K562 (cell line): ENCODE measurements around the gene HMCES. TPM values are rescaled to one million over a fixed set of nuclear protein-coding genes. Genes with fewer than 3 reads are reported as not detected.

Experiments used
- CREB5 ChIP-seq: fragments of 250-450 bp; sonication (Bioruptor Pico); IDR thresholded peaks from 2 replicates; pipeline ENCODE4 v1.5.0; 2020; ENCODE audit warnings: mild to moderate bottlenecking
- CSDE1 ChIP-seq, 2 experiments: fragments of 450-650 bp; IDR thresholded peaks; 2 replicates each; pipeline ENCODE4 v1.6.1; 2016; ENCODE audit warnings: mild to moderate bottlenecking in 1 of 2
- E2F3 ChIP-seq: fragments of 250-450 bp; sonication (Bioruptor Pico); IDR thresholded peaks from 2 replicates; pipeline ENCODE4 v1.4.0; 2020; ENCODE audit warnings: mild to moderate bottlenecking
- FOXK1 ChIP-seq: sonication (generic); formaldehyde crosslinking; IDR thresholded peaks from 2 replicates; pipeline ENCODE4 v1.8.0; 2022; ENCODE audit warnings: missing genetic modification reagents, mild to moderate bottlenecking, borderline replicate concordance
- MYNN ChIP-seq, 2 experiments: sonication (generic); formaldehyde crosslinking in 1 of 2; IDR thresholded peaks; 2 replicates each; pipeline versions ENCODE4 v1.5.0 to v1.6.1; 2016 to 2020; ENCODE audit warnings: antibody characterized with exemption in 1 of 2, missing genetic modification reagents in 1 of 2
- POLR3A ChIP-seq: IDR thresholded peaks from 2 replicates; pipeline ENCODE4 v1.6.1; 2011; ENCODE audit warnings: borderline replicate concordance, mild to moderate bottlenecking, moderate library complexity; ENCODE audit not compliant: insufficient read length, insufficient read depth; ENCODE audit errors: extremely low read depth
- SREBF1 ChIP-seq: fragments of 150-350 bp; IDR thresholded peaks from 2 replicates; pipeline ENCODE4 v1.6.1; 2014; ENCODE audit warnings: antibody characterized with exemption, low read depth, low read length, borderline replicate concordance
- TRIM25 ChIP-seq: fragments of 450-650 bp; IDR thresholded peaks from 2 replicates; pipeline ENCODE4 v1.7.0; 2016; ENCODE audit warnings: borderline replicate concordance
- ZBTB40 ChIP-seq, 2 experiments: fragments of 450-650 bp in 1 of 2; sonication (generic) in 1 of 2; formaldehyde crosslinking in 1 of 2; IDR thresholded peaks; 2 replicates each; pipeline versions ENCODE4 v1.7.1 to v1.9.0; 2016 to 2022; ENCODE audit warnings: inconsistent platforms in 1 of 2, mild to moderate bottlenecking in 1 of 2, missing genetic modification reagents in 1 of 2
- ZKSCAN3 ChIP-seq: fragments of 250-450 bp; sonication (Bioruptor Pico); IDR thresholded peaks from 2 replicates; pipeline ENCODE4 v1.4.0; 2020
- ZNF3 ChIP-seq: fragments of 250-450 bp; sonication (Bioruptor Pico); IDR thresholded peaks from 2 replicates; pipeline ENCODE4 v1.5.0; 2021; ENCODE audit warnings: mild to moderate bottlenecking, moderate library complexity
- polyA plus RNA-seq, 8 experiments: library from polyadenylated mRNA; depleted of rRNA in 4 of 8; stranded (reverse) in 5 of 8; unstranded in 3 of 8; fragments of >200 nt; fragmentation: Nextera tagmentation in 2 of 8; fragmentation: Illumina TruSeq in 1 of 8; extraction: Ambion mirVana in 2 of 8; extraction: Trizol in 1 of 8; gene quantifications; 2 replicates each; pipeline versions ENCODE4 v1.2.1 to v1.2.3, GENCODE V29; 2011 to 2014; ENCODE audit warnings: inconsistent platforms in 1 of 8, missing spikeins in 1 of 8
- total RNA-seq, 7 experiments: library from RNA; depleted of rRNA in 6 of 7; stranded (reverse); fragments of >200 nt in 6 of 7; fragmentation: Illumina TruSeq in 2 of 7; extraction: Trizol in 2 of 7; gene quantifications; 2 replicates each; pipeline versions ENCODE4 v1.2.1 to v1.2.3, GENCODE V29; 2011 to 2021; ENCODE audit warnings: low replicate concordance in 1 of 7

The HMCES gene
- total and polyA plus RNA-seq, 9 of the 15 experiments (the other 6 are each of a cell fraction or from before 2014, with no cell fraction given): 18.8 to 45.3 (median 24.8) TPM

DNA sequence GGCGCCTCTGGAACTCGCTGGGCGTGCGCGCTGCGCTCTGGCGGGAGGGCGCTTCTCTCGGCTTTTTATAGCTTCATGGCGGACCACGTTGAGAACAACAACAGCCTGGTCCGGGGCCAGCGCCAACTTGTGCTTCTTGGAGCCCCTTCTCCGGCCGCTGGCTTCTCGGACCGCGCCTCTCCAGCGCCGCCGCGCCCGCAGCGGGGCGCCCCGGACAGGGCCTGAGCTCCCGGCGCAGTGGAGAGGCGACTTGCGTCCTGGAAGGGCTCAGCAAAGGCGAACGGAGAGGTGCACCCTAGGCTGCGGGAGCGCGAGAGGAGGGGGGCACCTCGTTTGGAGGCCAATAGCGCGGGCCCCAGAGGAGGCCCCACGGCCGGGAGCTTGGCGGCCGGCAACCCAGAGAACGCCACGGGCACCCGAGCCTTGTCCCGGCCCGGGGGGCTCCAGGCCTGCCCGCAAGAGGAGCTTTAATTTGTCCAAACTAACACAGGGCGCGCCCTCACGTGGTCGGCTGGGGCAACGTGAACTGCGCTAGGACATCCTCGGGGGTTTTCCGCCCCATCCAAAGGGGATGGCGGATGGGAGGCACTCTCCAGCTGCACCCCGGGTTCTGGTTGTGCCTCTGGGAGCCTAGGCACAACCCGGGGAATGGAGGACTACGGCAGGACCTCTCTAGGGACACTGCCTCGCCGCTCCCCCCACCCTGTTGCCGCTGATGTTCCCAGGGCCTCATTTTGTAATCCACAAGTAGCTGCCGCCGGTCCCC lies 37.8 kb downstream of the HMCES start (continued):
- TF ChIP-seq CREB5 (CRISPR knock-in tag) (no peak), E2F3 (CRISPR knock-in tag) (peak; percentile 65; the same call in 1 of the 2 replicates), ZKSCAN3 (CRISPR knock-in tag) (no peak), ZBTB40 (IDR thresholded peaks at IDR 0.05) (no peak), ZBTB40 (CRISPR knock-in tag; IDR thresholded peaks at IDR 0.05) (no peak), MYNN (IDR thresholded peaks at IDR 0.05) (no peak), MYNN (CRISPR knock-in tag; IDR thresholded peaks at IDR 0.05) (no peak), FOXK1 (CRISPR knock-in tag) (peak; percentile 99), CSDE1 (IDR thresholded peaks at IDR 0.05) (no peak), ZNF3 (CRISPR knock-in tag) (no peak), SREBF1 (no peak), TRIM25 (no peak), POLR3A (no peak)
